IPS-15b (cell line): Measurements from ENCODE around the gene LRRC4C.

Experiments
- H3K27me3 ChIP-seq: one replicate; pipeline ENCODE4 v1.6.1; 2013; ENCODE audit warnings: low read length; ENCODE audit not compliant: control insufficient read depth, insufficient read depth
- H3K36me3 ChIP-seq: one replicate; pipeline ENCODE4 v1.6.1; 2013; ENCODE audit warnings: low read length; ENCODE audit not compliant: control insufficient read depth, insufficient read depth
- H3K4me1 ChIP-seq: one replicate; pipeline ENCODE4 v1.6.1; 2013; ENCODE audit warnings: mild to moderate bottlenecking, low read length; ENCODE audit not compliant: control insufficient read depth, insufficient read depth
- H3K4me3 ChIP-seq: one replicate; pipeline ENCODE4 v1.5.1; 2013; ENCODE audit warnings: low read depth, low read length
- H3K9ac ChIP-seq: one replicate; pipeline ENCODE4 v1.6.1; 2013; ENCODE audit warnings: low read depth, mild to moderate bottlenecking, low read length
- H3K9me3 ChIP-seq: one replicate; pipeline ENCODE4 v1.6.1; 2013; ENCODE audit warnings: mild to moderate bottlenecking, low read length; ENCODE audit not compliant: control insufficient read depth, insufficient read depth

LRRC4C gene

DNA sequence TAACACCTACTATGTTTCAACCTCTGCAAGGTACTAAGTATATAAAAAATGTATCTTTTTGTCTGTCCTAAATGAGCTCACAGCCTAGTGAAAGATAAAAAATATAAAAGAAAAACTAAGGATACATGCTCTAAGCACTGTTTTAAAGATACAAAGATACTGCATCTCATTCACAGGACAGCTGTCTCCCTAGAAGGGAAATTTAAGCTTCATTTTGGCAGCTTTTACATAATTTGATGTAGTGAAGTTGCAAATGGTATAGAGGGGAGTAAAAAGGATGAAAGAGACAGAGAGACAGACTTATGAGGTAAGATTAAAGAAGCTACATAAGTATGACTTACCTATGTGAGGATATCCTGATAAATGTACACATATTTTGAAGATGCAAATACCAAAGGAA lies 53.6 kb downstream of the LRRC4C start:
- no peaks in the 10 kb centered on the region for H3K36me3 ChIP-seq
- H3K27me3 ChIP-seq: no peaks in the 10 kb centered on the region
- no peak overlapping the region for H3K4me3 ChIP-seq
- H3K9me3 ChIP-seq: no peaks in the 10 kb centered on the region
- no peaks in the 10 kb centered on the region for H3K4me1 ChIP-seq
- H3K9ac ChIP-seq: no peak overlapping the region

DNA sequence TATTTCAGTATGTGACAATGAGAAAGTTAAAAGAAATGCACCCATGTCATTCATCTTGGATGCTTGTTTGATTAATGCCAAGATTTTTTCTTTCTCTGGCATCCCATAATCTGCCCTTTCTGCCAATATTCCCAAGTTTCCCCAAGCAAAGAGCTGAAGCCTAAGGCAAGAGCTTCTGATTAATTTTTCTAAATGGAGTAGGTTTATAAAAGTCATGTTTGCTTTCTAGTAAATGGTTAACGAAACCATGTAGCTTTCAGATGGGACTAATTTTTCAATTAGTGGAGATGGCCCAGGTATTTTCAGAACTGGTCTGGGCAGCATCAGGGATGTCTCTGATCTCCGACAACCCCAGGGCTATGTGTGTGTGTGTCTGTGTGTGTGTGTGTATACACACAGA lies 55.3 kb downstream of the LRRC4C start:
- Histone ChIP-seq H3K4me1 (no peaks in the 10 kb centered on the region), H3K9ac (no peak overlapping the region), H3K36me3 (no peaks in the 10 kb centered on the region), H3K9me3 (no peaks in the 10 kb centered on the region), H3K4me3 (no peak overlapping the region), H3K27me3 (no peaks in the 10 kb centered on the region)

DNA sequence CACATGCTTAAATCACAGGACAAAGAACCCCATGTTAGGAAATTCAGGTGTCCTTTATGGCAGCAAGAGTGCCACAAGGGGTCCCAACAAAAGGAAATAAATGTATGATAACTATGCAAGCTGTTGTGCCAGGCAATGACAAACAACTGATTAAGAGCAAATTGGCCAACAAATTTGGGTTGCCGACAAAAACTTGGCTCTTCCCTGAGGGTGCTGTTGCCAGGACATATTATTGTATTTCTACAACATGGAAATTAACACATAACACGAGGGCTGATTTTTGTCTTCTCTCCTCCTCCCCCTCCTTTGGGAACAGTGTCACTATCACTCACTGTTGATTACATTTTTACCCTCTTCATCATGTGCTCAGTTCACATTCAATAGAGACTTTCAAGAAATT lies 56.0 kb downstream of the LRRC4C start:
- Histone ChIP-seq H3K36me3 (no peaks in the 10 kb centered on the region), H3K4me1 (no peaks in the 10 kb centered on the region), H3K27me3 (no peaks in the 10 kb centered on the region), H3K4me3 (no peak overlapping the region), H3K9ac (no peak overlapping the region), H3K9me3 (no peaks in the 10 kb centered on the region)

DNA sequence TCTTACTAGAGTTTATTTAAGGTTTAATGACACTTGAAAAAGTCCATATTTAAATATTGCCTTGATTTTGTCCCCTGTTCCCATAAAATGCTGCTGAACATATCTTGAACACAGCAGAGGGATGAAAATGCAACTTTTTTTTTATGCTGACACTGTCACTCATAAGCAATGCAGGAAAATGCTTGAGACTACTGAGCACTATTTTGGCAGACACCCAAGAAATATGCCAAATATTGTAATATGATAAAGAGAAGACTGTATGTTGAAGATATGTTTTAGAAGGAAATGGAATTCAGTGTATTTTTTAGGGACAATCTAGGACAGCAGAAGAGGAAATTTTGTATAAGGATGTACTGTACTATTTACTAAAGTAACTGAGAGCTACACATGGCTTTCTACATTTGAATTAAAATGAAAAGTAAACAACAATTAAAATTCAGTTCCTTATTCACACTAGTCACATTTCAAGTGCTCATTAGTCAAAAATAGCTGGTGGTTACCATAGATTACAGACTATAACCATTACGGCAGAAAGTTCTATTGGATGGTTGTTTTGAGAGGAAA lies 58.6 kb downstream of the LRRC4C start:
- H3K36me3 ChIP-seq: no peaks in the 10 kb centered on the region
- no peaks in the 10 kb centered on the region for H3K9me3 ChIP-seq
- no peaks in the 10 kb centered on the region for H3K27me3 ChIP-seq
- no peaks in the 10 kb centered on the region for H3K4me1 ChIP-seq
- H3K9ac ChIP-seq: no peak overlapping the region
- H3K4me3 ChIP-seq: no peak overlapping the region

DNA sequence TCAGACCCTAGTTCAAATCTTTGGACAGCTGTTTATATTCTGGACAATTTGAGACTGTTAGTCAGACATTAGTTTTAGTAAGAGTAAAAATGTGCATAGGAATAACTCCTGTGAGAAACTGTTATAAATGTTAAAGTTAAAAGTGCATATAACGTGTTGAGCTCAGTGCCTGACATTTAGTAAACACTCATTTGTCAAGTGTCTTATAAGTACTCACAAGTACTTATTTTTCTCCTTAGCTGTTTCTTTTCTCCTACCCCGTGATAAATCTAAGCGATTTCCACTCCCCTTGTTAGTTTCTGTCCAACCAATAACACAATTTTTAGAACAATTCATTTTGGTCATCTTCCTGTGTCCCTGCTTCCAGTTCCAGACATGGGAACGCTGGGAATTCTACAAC lies 59.3 kb downstream of the LRRC4C start:
- Histone ChIP-seq H3K27me3 (no peaks in the 10 kb centered on the region), H3K9ac (no peak overlapping the region), H3K4me3 (no peak overlapping the region), H3K36me3 (no peaks in the 10 kb centered on the region), H3K4me1 (peaks cover 1% of the 10 kb centered on the region), H3K9me3 (no peaks in the 10 kb centered on the region)

DNA sequence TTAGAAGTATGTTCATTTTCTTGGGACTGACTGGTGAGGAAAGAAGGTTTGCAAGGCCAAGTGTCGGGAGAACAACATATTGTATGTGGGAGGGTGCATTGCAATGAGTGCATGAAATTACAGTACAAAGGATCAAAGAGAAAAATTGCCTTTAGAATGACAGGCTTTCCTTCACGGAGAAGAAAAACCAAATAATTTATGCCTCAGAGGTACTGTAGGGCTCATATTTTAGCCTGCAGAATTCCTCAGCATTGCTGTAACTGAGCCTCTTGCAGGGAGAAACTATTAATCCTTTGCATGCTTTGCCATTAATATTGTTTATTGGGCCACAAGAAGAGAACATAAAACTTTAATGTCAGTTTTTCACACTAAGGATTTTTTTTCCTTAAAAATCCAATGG lies 60.1 kb downstream of the LRRC4C start:
- no peaks in the 10 kb centered on the region for H3K27me3 ChIP-seq
- H3K4me1 ChIP-seq: peaks cover 8% of the 10 kb centered on the region
- no peak overlapping the region for H3K9ac ChIP-seq
- no peaks in the 10 kb centered on the region for H3K36me3 ChIP-seq
- H3K4me3 ChIP-seq: no peak overlapping the region
- no peaks in the 10 kb centered on the region for H3K9me3 ChIP-seq

DNA sequence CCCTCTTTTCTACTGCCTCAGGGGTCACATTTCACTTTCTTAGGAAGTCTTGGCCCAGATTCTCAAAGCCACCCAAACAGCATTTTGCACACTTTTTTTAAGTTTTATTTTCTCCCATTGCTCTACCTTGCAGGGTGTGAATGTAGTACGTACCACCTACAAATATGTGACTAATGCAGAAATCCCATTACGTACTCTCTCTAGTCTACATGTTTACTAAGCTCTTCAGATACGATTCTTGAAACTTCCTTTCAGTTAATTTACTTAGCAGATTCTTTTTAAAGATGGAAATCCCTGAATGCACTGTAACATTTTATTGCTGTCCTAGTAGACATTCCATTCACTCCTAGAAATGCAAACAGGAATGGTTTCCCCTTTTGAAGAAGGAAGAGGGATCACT lies 61.3 kb downstream of the LRRC4C start:
- no peaks in the 10 kb centered on the region for H3K9me3 ChIP-seq
- no peak overlapping the region for H3K4me3 ChIP-seq
- no peak overlapping the region for H3K9ac ChIP-seq
- no peaks in the 10 kb centered on the region for H3K36me3 ChIP-seq
- peaks cover 19% of the 10 kb centered on the region for H3K4me1 ChIP-seq
- H3K27me3 ChIP-seq: no peaks in the 10 kb centered on the region

DNA sequence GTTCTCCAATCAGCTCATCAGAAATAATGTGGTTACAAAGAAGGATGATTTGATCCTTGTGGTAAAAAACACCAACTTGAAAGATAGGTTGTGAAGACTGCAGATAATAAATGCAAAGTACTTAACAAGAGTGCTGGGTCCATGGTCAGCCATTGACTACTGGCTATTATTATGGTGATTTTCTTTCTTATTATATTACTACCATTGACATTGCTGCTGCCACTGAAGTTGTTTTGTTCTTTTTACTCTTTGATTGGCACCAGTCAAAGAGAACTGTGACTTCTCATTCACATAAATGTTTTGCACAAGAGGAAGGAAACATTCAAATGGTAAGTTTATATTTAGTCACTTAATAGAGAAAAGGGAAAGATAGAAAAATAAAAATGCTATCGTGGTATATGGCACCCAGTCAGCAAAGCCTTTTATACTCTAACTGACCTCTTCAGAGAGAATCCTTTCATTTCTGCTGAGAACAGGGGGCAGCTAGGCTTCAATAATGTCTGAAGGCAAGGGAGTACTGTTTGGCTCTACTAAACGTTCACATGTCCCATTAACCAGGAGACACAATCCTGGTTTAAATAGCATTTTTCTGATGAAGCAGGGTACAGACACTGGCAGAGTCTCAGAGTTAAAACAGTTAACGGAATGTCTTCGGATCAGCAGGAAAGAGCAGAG lies 64.8 kb downstream of the LRRC4C start:
- Histone ChIP-seq H3K4me3 (no peak overlapping the region), H3K27me3 (no peaks in the 10 kb centered on the region), H3K9me3 (no peaks in the 10 kb centered on the region), H3K9ac (no peak overlapping the region), H3K36me3 (no peaks in the 10 kb centered on the region), H3K4me1 (peaks cover 41% of the 10 kb centered on the region)

DNA sequence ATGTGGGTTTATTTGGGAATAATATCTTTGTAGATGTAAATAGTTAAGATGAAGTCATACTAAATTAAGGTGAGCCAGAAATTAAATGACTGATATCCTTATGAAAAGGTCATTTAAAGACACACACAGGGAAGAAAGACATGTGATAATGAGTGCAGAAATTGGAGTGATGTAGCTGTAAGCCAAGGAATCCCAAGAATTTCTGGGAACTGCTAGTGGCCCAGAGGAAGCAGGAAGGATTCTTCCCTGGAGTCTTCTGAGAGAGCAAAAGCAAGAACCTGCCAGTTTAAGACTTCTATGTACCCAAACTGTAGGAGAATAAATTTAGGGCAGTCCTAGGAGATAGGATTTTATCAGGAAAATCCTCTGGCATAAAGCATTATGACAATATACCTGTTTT lies 66.9 kb downstream of the LRRC4C start:
- Histone ChIP-seq H3K9ac (no peak overlapping the region), H3K36me3 (no peaks in the 10 kb centered on the region), H3K4me3 (no peak overlapping the region), H3K4me1 (peaks cover 41% of the 10 kb centered on the region), H3K27me3 (no peaks in the 10 kb centered on the region), H3K9me3 (no peaks in the 10 kb centered on the region)

DNA sequence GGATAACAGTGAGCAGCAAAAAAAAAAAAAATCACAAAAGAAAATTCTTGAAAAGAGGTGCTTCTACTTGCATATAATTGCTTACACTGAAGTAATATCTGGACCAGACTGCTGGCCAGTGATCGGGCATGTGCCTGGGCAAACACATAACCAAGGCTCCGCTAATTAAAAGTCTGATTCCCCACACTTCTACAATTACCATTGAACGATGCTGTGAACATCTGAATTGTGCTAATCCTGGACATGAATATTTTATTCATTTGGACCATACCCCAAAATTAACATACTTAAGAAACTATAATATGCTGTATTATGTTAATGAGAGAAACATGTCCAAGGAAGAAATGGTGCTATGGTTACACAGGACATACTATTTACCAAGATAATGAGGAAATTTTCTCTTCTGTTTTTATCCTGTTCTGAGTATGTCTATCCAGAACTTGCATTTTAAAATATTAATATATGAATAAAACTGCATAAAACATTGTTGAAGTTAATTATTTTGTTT lies 69.8 kb downstream of the LRRC4C start:
- no peaks in the 10 kb centered on the region for H3K36me3 ChIP-seq
- H3K4me1 ChIP-seq: peaks cover 36% of the 10 kb centered on the region
- no peaks in the 10 kb centered on the region for H3K27me3 ChIP-seq
- H3K9ac ChIP-seq: no peak overlapping the region
- H3K4me3 ChIP-seq: no peak overlapping the region
- H3K9me3 ChIP-seq: no peaks in the 10 kb centered on the region

DNA sequence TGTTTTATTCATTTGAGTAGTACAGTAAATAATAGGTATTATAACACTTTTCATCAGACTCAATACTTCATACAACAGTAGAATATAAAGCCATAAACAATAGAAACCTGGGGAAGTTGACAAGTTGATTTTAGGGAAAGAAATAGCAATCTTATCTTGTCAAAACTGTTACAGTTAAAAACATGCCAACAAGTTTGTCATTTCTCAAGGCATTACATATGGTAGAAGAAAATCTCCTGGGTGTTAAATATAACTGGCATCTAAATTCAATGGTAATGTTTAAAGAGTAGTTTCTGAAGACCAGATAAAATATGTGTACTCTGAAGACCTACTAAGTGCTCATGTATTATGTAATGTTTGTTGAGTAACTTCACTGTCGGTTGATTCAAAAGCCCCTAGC lies 75.1 kb downstream of the LRRC4C start:
- Histone ChIP-seq H3K27me3 (no peaks in the 10 kb centered on the region), H3K4me1 (peaks cover 8% of the 10 kb centered on the region), H3K9me3 (no peaks in the 10 kb centered on the region), H3K9ac (no peak overlapping the region), H3K4me3 (no peak overlapping the region), H3K36me3 (no peaks in the 10 kb centered on the region)

DNA sequence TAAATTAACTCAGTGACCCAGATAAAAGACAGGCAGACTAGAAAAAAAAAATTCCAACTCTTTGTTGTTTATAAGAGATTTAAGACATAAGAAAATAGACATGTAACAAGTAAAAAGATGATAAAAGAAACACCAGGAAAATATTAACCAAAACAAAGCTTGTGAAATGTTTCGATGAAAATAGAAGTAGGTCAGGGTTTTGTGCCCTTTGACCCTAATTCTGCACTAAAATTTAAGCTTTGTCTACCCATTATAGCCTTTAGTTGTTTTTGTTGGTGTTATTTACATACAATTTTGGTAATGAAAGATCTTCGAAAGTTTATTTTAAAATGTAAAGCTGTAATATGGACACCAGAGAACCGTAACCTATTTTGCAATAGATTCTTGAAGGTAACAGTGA lies 75.7 kb downstream of the LRRC4C start:
- no peaks in the 10 kb centered on the region for H3K36me3 ChIP-seq
- H3K4me1 ChIP-seq: peaks cover 8% of the 10 kb centered on the region
- no peak overlapping the region for H3K9ac ChIP-seq
- H3K4me3 ChIP-seq: no peak overlapping the region
- no peaks in the 10 kb centered on the region for H3K27me3 ChIP-seq
- no peaks in the 10 kb centered on the region for H3K9me3 ChIP-seq
